Activated CD4-positive, alpha-beta memory T cell treated with anti-CD3 and anti-CD28 coated beads for 36 hours (primary cell): ENCODE measurements around the gene GM2A. TPM values are rescaled to one million over a fixed set of nuclear protein-coding genes. Genes with fewer than 3 reads are reported as not detected.
"Not testable (repeated sequence)": the region's sequence is repeated elsewhere in the genome, so short reads cannot be mapped to it uniquely, and the experiment has no call there.

ENCODE experiments used
- CTCF ChIA-PET: fragments of 350-600 bp; sonication (Branson Sonifier 250); formaldehyde crosslinking; loops from one replicate; lab custom pipeline; 2021; ENCODE audit warnings: antibody characterized with exemption, inconsistent platforms; lab: Charles Lee
- POLR2A ChIA-PET: fragments of 350-600 bp; sonication (Branson Sonifier 250); formaldehyde crosslinking; loops from one replicate; lab custom pipeline; 2021; ENCODE audit warnings: antibody characterized with exemption; lab: Charles Lee
- DNase-seq: peaks from one replicate; pipeline ENCODE4 v3.0.0-alpha.2; 2020
- H3K27ac Mint-ChIP-seq: one replicate; pipeline ENCODE4 v1.8.0; 2021; ENCODE audit warnings: mixed read lengths
- H3K27me3 Mint-ChIP-seq: one replicate; pipeline ENCODE4 v1.8.0; 2021; ENCODE audit warnings: mixed read lengths
- H3K36me3 Mint-ChIP-seq: one replicate; pipeline ENCODE4 v1.8.0; 2021; ENCODE audit warnings: mixed read lengths
- H3K4me1 Mint-ChIP-seq: one replicate; pipeline ENCODE4 v1.8.0; 2021; ENCODE audit warnings: low read depth, mixed read lengths
- H3K4me3 Mint-ChIP-seq: one replicate; pipeline ENCODE4 v1.8.0; 2021; ENCODE audit warnings: mild to moderate bottlenecking, mixed read lengths
- H3K9me3 Mint-ChIP-seq: one replicate; pipeline ENCODE4 v1.8.0; 2021; ENCODE audit warnings: mixed read lengths
- intact Hi-C: fragments of 100-400 bp; cut with micrococcal nuclease; formaldehyde crosslinking; loops from one replicate; pipeline ENCODE4 v1.15.1; 2023
- total RNA-seq, 2 experiments: library from RNA; stranded (reverse); gene quantifications; one replicate each; pipeline ENCODE4 v1.2.3, GENCODE V29; 2021

The GM2A gene
- total RNA-seq, 2 experiments from 2014 or later, result 28.7 to 29.1 TPM

DNA sequence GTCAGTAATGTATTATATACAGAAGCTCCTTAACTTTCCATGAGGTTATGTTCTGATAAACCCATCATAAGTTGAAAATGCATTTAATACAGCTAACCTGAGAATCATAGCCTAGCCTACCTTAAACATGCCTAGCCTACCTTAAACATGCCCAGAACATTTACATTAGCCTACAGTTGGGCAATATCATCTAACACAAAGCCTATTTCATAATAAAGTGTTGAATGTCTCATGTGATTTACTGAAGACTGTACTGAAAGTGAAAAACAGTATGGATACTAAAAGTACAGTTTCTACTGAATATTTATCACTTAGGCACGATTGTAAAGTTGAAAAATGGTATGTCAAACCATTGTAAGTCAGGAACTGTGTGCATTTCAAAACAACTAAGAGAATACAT lies 1.6 kb downstream of the GM2A start:
- Mint-ChIP-seq H3K36me3 (no peaks in the 10 kb centered on the region), H3K4me1 (peaks cover 47% of the 10 kb centered on the region), H3K9me3 (no peaks in the 10 kb centered on the region), H3K4me3 (no peak overlapping the region), H3K27ac (no peak overlapping the region), H3K27me3 (no peaks in the 10 kb centered on the region)
- CTCF ChIA-PET, result interaction anchor here (0.6 to 1.4 kb wide), 4 partner anchors 9 to 63 kb away, joined by 3 to 5 read pairs (median 4); no protein-coding TSS in a partner anchor
- intact Hi-C loops, result loop anchor here (5.0 to 10.0 kb wide), 2 partner anchors 470 to 897 kb away; partner anchors contain the start of gene TCOF1
- POLR2A ChIA-PET, result interaction anchor here (1.4 to 3.0 kb wide), 2 partner anchors 31 to 40 kb away, joined by 3 to 17 read pairs; partner anchors contain the start of gene CCDC69
- no peak for DNase-seq

DNA sequence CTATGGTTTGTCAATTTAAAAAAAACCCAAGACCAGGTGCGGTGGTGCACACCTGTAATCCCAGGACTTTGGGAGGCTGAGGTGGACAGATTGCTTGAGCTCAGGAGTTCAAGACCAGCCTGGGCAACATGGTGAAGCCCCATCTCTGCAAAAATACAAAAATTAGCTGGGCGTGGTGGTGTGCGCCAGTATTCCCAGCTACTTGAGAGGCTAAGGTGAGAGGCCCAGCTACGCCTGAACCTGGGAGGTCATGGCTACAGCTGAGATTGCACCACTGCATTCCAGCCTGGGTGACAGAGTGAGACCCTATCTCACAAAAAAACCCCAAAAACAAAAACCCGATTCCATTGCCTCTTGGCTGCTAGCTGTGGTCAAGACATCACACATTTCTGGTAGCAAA lies 2.0 kb downstream of the GM2A start:
- ChIA-PET POLR2A (interaction anchor here (1.4 kb wide), 1 partner anchor 41 kb away, joined by 3 read pairs; no protein-coding TSS in a partner anchor), CTCF (interaction anchor here (0.6 to 1.4 kb wide), 3 partner anchors 35 to 63 kb away, joined by 3 to 5 read pairs (median 4); no protein-coding TSS in a partner anchor)
- not testable (repeated sequence) for H3K27ac Mint-ChIP-seq, H3K27me3 Mint-ChIP-seq, H3K9me3 Mint-ChIP-seq, H3K4me3 Mint-ChIP-seq, H3K36me3 Mint-ChIP-seq
- H3K4me1 Mint-ChIP-seq, result peaks cover 47% of the 10 kb centered on the region
- peak; percentile 3 for DNase-seq
- intact Hi-C loops, result loop anchor here (5.0 to 10.0 kb wide), 2 partner anchors 470 to 898 kb away; partner anchors contain the start of gene TCOF1

DNA sequence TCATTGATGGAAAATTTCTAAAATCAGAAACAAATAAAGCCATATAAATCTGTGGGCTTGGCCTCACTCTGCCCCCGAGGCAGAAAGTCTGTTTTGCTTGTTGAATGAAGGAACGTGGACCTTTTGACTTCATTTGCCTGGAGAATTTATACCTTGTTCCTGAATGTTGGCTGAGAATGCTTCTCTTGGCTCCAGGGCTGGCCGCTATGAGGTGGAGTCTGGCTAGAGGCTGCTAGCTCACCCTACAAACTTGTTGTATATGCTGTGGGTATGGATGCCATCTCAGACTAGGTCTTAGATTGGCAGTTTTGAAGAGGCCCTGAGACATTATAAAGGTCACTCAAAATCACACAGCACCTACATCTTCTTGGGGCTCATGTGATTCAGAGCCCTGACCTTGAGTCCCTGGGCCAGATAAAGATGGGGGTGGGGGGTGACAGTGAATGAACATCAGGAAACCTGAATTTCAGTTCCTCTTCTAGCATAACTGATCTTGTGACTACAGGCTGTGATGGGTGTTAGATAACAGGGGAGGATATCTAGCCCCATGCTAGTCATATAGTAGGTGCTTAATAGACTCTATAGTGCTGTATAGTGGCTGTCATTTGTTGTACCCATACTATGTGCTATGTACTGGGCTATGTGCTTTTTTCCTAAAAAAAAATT lies 2.8 kb downstream of the GM2A start:
- DNase-seq, result peak; percentile 7
- Mint-ChIP-seq H3K9me3 (no peaks in the 10 kb centered on the region), H3K36me3 (no peaks in the 10 kb centered on the region), H3K27ac (no peak overlapping the region), H3K4me3 (no peak overlapping the region), H3K27me3 (no peaks in the 10 kb centered on the region), H3K4me1 (peaks cover 39% of the 10 kb centered on the region)
- intact Hi-C loops, result loop anchor here (10.0 kb wide), 1 partner anchor 471 kb away; no protein-coding TSS in a partner anchor
- POLR2A ChIA-PET, result no interaction called here
- CTCF ChIA-PET, result interaction anchor here (1.4 kb wide), 1 partner anchor 62 kb away, joined by 4 read pairs; no protein-coding TSS in a partner anchor

DNA sequence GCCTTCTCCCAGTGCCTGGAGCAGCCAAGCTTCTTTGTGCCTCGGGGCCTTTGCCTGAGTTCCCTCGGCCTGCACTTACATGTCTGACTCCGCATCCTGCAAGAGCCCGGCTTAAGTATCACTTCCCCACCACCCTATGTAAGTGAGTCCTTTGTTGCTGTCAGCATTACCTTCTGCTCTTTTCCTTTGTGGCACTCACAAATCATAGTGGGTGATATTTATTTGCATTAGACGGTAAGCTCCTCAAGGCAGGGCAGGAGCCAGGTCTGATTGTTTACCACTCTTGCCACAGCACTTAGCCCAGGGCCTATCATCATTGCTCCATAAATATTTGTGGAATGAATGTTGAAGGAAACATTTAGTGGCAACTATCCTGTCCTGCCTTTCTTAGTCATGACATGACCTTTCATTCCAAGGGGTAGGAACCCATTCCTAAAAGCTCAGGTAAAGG lies 4.8 kb downstream of the GM2A start:
- Mint-ChIP-seq H3K27me3 (no peaks in the 10 kb centered on the region), H3K9me3 (no peaks in the 10 kb centered on the region), H3K27ac (no peak overlapping the region), H3K4me3 (no peak overlapping the region), H3K4me1 (peaks cover 27% of the 10 kb centered on the region), H3K36me3 (peaks cover 3% of the 10 kb centered on the region)
- POLR2A ChIA-PET, result no interaction called here
- intact Hi-C loops, result loop anchor here (10.0 kb wide), 1 partner anchor 473 kb away; no protein-coding TSS in a partner anchor
- no peak for DNase-seq
- CTCF ChIA-PET, result no interaction called here

DNA sequence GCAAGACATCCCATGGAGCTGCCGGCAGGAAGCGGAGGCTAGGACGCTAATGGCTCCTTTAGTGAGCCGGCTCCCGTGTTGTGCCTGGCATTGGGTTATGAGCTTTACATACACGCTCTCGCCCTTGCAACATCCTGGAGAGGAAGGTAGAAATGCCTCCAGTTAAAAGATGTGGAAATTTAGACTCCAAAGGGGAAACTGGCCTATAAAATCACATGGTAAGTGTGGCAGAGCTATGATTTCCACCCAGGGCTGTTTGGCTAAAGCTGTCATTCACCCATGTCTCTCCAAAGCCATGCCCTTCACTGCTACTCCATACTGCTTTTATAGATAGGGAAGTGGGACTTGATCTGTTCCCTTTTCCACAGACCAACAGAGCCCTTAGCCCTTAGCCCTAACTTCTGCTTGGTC lies 5.2 kb downstream of the GM2A start:
- no peaks in the 10 kb centered on the region for H3K9me3 Mint-ChIP-seq
- no peak for DNase-seq
- intact Hi-C loops, result loop anchor here (10.0 kb wide), 1 partner anchor 473 kb away; no protein-coding TSS in a partner anchor
- peaks cover 28% of the 10 kb centered on the region for H3K4me1 Mint-ChIP-seq
- CTCF ChIA-PET, result no interaction called here
- no peak overlapping the region for H3K4me3 Mint-ChIP-seq
- H3K27ac Mint-ChIP-seq, result no peak overlapping the region
- H3K36me3 Mint-ChIP-seq, result peaks cover 5% of the 10 kb centered on the region
- H3K27me3 Mint-ChIP-seq, result no peaks in the 10 kb centered on the region
- POLR2A ChIA-PET, result no interaction called here

DNA sequence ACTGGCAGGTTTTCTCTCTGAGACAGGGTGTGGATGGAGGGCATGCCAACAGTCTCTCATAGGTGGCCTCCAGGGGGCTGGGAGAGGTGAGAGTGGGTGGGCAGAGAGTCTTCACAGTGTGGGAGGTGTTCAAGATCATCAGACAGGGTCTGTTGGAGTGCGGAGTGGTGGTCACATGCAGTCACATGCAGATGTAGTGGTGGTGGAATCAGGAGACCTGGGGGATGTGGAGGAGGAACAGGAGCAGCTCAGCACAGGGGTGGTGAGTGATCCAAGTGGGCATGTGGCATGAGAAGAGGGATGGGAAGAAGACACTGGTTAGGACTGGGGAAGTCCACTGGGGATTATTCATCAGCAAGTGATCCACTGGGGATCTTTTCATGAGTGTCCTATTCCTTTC lies 5.8 kb downstream of the GM2A start:
- Mint-ChIP-seq H3K27me3 (no peaks in the 10 kb centered on the region), H3K4me3 (no peak overlapping the region), H3K4me1 (peaks cover 28% of the 10 kb centered on the region), H3K36me3 (peaks cover 6% of the 10 kb centered on the region), H3K9me3 (no peaks in the 10 kb centered on the region), H3K27ac (no peak overlapping the region)
- POLR2A ChIA-PET, result no interaction called here
- CTCF ChIA-PET, result no interaction called here
- no peak for DNase-seq
- intact Hi-C loops, result loop anchor here (10.0 kb wide), 1 partner anchor 474 kb away; no protein-coding TSS in a partner anchor

DNA sequence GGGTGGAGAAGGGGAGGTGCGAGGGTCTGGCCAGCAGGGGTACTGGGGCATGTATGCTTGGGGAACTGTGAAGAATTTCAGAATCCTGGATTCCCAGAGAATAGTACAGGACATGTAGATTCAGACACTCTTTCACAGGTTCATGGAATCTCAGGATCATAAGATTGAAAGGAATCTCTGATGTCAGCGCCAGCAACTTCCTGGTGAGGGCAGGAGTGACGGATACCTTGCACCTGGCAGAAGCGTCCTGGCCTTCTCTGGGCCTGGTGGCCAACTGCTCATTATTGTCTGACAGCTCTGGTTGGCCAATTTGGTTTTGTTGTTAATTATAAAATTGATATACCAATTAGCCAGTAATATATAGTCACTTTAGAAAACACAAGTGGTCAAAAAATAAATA lies 6.9 kb downstream of the GM2A start:
- ChIA-PET POLR2A (no interaction called here), CTCF (no interaction called here)
- Mint-ChIP-seq H3K27me3 (no peaks in the 10 kb centered on the region), H3K4me3 (no peak overlapping the region), H3K27ac (no peak overlapping the region), H3K36me3 (peaks cover 11% of the 10 kb centered on the region), H3K9me3 (no peaks in the 10 kb centered on the region), H3K4me1 (peaks cover 27% of the 10 kb centered on the region)
- DNase-seq, result no peak
- intact Hi-C loops, result loop anchor here (10.0 kb wide), 1 partner anchor 475 kb away; no protein-coding TSS in a partner anchor

DNA sequence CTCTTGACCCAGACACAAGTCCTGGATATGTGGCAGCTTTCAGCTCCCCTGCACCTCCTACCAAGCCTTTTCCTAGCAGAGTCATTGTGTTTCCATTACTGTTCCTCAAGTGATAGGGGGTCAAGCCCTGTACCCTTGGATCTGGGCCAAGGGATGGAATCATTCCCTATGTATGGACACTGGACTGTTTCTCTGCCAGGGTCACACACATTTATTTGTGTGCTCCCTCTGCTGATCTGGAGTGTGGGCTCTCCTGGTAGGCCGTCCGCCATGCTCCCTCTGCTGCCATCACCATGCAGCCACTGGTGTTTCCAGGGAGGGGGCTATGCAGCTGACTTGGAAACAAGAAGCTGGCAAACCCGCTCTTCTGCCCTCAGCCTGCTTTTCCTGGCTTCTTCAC lies 9.5 kb downstream of the GM2A start:
- peaks cover 22% of the 10 kb centered on the region for H3K36me3 Mint-ChIP-seq
- H3K4me3 Mint-ChIP-seq, result no peak overlapping the region
- peaks cover 21% of the 10 kb centered on the region for H3K4me1 Mint-ChIP-seq
- no peak overlapping the region for H3K27ac Mint-ChIP-seq
- intact Hi-C loops, result no loop called here
- ChIA-PET CTCF (interaction anchor here (1.0 to 2.3 kb wide), 2 partner anchors 136 to 147 kb away, joined by 4 to 5 read pairs; no protein-coding TSS in a partner anchor), POLR2A (no interaction called here)
- H3K27me3 Mint-ChIP-seq, result no peaks in the 10 kb centered on the region
- H3K9me3 Mint-ChIP-seq, result no peaks in the 10 kb centered on the region
- no peak for DNase-seq

DNA sequence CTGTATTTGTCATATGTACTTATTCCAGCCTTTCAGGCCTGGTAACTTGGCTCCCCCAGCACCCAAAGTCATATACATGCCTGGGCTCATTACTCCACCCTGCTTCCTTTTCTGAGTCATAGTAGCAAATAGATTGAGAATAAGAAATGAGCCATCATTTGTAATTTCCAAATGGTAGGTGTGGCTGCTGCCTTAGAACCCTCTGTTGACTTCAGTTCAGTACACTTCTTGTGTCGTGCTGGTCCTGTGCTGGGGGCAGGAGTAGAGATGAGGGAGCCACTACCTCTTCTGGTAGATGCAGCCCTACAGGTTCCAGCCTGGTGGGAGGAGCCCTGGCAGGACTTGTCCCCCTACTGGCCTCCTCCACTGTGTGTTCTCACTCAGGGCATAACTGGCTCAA lies 11.1 kb downstream of the GM2A start:
- DNase-seq, result peak; percentile 67
- Mint-ChIP-seq H3K36me3 (peaks cover 30% of the 10 kb centered on the region), H3K4me3 (no peak overlapping the region), H3K27me3 (no peaks in the 10 kb centered on the region), H3K27ac (peak overlapping the region; percentile 83), H3K4me1 (peaks cover 19% of the 10 kb centered on the region), H3K9me3 (no peaks in the 10 kb centered on the region)
- ChIA-PET CTCF (interaction anchor here (1.0 to 2.3 kb wide), 4 partner anchors 10 to 138 kb away, joined by 3 to 5 read pairs (median 4); partner anchors contain the start of gene GM2A), POLR2A (no interaction called here)
- intact Hi-C loops, result loop anchor here (1.0 kb wide), 1 partner anchor 11 kb away; the partner anchor contains the start of gene GM2A

DNA sequence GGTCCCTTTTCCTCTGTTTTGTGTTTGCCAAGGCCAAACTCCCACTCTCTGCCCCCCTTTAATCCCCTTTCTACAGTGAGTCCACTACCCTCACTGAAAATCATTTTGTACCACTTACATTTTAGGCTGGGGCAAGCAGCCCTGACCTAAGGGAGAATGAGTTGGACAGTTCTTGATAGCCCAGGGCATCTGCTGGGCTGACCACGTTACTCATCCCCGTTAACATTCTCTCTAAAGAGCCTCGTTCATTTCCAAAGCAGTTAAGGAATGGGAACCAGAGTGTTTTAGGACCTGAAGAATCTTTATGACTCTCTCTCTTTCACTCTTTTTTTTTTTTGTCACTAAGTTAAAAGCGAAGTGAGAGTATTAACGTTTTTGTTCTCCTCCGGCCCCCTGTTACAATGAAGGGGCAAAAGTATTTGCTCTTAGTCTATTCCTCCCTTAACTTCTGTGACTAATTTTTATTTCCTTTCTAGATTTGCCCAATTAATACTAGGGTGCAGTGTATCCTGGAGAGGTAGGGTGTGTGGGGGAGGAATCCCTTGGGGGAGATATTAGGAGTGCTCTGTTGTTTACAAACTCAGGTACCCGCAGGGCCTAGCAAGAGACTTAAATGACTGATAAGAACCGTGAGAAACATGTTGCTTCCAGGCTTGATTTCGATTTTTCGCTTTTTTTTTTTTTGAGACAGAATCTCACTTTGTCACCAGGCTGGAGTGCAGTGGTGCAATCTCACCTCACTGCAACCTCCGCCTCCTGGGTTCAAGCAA lies 14.7 kb downstream of the GM2A start:
- DNase-seq, result no peak
- ChIA-PET CTCF (no interaction called here), POLR2A (no interaction called here)
- Mint-ChIP-seq H3K36me3 (peaks cover 28% of the 10 kb centered on the region), H3K9me3 (no peaks in the 10 kb centered on the region), H3K27ac (no peak overlapping the region), H3K4me3 (no peak overlapping the region), H3K27me3 (no peaks in the 10 kb centered on the region), H3K4me1 (peaks cover 19% of the 10 kb centered on the region)
- intact Hi-C loops, result no loop called here

DNA sequence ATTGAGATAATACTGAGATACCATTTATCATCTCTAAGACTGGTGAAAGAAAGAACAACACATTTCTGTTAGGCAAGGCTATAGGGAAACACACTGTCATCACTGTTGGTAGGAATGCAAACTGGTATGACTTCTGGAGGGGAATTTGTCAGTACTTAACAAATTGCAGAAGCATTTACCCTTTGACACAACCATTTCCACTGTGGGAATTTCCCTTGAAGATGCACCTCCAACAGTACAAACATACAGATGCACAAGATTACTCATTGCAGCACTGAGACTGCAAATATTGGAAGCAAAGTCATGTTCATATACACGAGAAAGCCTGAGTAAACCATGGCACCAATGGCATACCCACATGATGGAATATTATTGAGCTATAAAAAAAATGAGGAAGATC lies 17.6 kb downstream of the GM2A start:
- no peak for DNase-seq
- ChIA-PET POLR2A (interaction anchor here (0.6 to 1.2 kb wide), 2 partner anchors 18 to 1308 kb away, joined by 3 read pairs; partner anchors contain the start of gene GM2A), CTCF (no interaction called here)
- Mint-ChIP-seq H3K36me3 (peaks cover 19% of the 10 kb centered on the region), H3K9me3 (no peaks in the 10 kb centered on the region), H3K27me3 (no peaks in the 10 kb centered on the region), H3K27ac (no peak overlapping the region), H3K4me3 (no peak overlapping the region), H3K4me1 (no peaks in the 10 kb centered on the region)
- intact Hi-C loops, result loop anchor here (1.0 to 2.0 kb wide), 5 partner anchors 17 to 192 kb away; partner anchors contain the start of gene GM2A
